Fibroblast of skin of right quadriceps (primary cell): ENCODE results near the gene KHSRP.
"Not testable (repeated sequence)": the region's sequence is repeated elsewhere in the genome, so short reads cannot be mapped to it uniquely, and the experiment has no call there.

Source experiments
- DNase-seq: peaks from one replicate; pipeline ENCODE4 v3.0.0-alpha.2; 2013

KHSRP gene

DNA sequence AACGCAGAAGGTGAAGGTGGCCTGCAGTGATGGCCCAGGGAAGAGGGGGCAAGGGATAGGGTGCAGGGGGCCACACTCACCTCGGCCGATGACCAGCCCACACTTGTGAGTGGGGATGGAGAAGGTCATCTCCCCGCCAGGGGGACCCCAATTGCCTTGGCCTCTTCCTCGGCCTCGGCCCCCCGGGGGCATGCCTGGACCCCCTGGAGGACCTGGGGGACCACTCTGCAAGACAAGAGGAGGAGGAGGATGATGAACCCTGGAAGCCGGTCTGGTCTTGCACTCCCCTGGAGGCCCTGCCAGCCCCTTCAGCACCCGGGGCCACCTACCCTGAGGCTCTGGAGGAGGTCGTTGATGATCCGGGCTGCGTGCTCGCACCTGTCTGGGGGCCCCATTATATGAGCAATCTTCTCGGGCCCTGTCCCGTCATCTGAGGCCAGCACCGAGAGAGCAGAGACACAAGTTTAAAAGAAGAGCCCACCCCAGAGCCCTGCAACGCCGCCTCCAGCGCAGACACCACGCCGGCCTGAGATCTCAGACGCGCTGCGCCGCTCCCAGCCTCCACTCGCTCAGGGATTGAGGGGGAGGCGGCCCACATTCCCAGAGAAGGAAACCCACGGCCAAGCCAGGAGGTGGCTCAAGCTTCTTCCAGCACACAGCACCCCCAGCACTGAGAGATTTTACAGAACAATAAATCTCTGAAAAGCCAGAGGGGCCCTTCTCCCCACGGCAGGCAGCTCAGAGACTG lies 7.8 kb downstream of the KHSRP start:
- DNase-seq, result no peak

DNA sequence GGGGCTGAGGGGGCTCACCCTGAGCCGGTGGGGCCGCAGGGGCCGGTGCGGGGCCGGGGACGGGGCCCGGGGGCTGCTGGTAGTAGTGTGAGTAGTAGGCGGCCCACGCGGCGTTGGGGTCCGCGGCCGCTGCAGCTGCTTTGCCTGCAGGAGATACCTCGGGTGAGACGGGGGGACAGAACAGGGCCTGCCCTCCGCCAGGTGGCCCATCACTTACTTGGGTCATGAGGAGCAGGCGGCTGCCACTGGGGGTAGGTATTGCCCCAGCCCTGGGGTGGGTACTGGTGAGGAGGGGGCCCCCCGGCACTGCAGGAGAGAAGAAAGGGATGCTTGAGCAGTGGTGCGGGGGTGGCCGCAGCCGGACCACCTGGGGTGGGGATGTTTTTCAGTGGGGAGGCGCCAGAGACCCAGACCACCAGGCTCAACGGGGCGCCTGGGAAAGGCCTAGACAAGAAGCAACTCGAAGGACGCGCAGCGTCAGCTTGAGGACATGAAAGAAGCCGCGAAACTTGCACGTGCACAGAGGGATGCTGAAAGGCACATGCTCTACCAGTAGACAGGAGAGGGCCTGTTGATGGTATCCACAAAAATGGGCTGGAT lies 8.9 kb downstream of the KHSRP start:
- no peak for DNase-seq

DNA sequence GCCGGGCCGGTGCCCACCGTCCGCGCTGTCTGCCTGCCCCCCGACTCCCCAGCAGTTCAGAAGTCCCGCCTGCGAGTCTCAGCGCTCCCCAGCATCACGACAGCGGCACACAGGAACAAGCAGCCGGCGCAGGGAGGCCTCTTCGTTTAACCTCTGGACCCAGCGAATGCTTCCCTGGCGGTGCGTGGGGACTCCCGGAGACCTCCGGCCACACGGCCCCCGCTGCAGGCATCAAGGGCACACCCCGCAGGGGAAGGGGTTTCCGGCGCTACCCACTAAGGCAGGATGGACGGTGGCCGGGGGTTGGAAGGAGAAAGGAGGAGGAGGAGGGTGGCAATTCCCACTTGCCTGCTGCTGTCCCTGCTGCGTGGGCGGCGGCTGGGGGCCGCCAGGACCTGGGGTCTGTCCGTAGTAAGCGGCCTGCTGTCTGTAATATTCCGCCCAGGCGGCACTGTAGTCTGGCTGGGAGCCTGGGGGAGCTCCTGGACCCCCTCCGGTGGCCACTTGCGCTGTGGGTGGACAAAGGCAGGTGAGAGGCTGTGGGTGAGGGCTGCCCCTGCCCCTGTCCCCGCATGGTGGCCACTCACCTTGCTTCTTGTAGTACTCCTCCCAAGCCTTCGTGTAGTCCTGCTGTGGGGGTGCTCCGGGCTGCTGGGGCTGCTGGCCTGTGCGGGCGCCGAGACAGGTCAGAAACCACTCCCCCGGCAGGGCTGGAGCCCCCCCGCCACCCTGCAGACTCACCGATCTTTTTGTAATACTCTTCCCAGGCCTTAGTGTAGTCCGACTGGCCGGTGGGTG lies 9.6 kb downstream of the KHSRP start:
- DNase-seq, result no peak

DNA sequence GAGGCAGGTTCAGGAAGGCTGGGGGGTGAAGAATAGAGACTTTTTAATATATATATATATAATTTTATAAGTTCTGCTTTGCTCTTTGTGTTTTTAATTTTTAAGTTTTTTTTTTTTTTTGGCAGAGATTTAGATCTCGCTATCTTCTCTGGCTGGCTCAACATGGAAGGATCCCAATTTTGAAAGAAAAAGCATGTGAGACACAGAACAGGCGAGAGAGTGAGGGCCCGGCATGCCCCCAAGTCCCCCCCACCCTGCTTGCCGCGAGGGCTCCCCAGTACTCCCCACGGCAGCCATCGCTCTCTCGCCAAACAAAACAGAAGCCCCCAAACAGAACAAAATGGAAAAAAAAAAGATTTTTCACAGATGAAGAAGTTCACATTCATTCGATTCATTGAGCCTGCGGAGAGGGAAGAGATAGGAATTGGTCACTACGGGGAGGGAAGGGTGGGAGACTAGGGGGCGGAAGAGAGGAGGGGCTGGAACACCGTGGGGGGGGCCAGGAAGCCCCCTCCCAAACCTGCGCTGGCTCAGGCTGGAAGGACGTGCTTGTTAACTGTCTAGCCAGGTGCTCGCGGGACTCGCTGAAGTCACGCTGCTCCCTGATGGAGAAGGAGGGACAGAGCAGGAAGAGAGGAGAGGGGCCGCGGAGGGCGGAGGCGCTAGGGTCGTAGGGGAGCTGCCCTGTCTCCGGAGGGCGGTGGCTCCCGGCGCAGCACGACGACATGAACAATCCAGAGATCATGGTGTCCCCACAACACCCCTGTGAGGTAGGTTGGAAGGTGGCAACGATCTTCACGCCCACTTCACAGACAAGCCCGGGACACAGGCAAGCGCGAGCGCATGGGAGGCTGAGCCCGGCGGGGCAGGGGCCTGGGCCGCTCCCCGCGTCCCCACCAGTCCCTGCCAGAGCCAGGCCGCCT lies 10.6 kb downstream of the KHSRP start:
- DNase-seq, result no peak

DNA sequence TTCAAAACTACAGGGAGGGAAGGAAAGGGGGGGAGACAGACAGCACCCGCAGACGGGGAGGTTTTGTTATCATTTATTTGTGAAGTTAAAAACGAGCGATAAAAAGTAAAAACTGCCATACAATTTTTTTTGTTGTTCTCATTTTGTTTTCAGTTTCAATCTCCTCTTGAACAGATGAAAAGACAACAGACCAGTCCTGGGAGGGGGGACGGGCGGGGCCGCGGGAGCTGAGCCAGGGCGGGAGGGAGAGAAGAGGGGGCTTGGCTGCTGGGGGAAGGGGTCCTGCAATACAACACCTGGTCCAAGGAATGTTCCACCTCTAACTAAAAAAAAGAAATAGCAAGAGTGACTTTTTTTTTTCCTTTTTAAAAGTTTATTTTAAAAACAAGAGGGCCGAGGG lies 11.3 kb downstream of the KHSRP start:
- DNase-seq, result no peak

DNA sequence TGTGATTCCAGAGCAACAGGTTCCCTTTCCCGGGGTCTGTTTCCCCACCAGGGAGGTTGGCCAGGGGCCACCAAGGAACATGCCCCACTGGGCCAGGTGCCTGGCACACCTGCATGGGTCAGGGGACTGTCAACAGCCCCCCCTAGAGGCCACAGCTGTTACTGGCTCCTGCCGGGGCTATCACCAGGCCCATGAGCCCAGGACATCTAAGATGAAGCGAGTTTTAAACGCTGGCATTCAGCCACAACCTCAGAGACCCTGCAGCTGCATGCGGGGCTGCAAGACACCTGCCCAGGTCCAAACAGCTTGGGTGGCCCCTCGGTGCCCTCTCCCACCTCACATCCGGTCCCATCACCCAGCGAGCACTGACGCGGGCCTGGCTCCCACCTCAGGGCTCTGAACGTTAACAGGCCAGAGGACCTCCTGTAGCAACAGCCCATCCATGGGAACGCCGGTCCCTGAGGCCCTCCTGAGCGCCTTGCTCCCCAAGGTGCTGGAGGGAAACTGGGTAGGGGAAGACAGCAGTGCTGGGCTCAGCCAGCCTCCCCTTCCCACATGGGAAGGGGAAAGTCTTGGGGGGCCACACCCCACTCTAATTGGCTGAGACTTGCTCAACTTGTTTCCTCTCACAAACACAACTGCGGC lies 12.0 kb downstream of the KHSRP start:
- no peak for DNase-seq

DNA sequence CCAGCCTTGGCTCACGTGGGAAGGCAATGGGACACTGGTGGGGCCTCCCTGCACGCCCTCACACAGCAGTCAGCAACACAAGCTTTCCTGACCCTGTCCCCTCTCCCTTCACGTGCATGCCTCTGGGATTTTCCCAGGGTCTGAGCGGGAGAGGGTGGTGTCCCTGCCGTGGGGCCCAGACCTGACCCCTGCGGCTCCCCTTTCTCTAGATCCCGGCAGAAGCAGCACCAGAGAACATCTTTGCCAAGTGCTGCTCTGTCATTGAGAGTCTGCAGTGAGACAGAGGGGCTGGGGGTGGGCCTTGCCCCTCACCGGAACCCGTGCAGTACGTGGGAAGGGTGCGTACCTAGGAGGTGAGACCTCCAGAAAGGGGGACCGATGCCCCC lies 12.6 kb downstream of the KHSRP start:
- DNase-seq, result no peak

DNA sequence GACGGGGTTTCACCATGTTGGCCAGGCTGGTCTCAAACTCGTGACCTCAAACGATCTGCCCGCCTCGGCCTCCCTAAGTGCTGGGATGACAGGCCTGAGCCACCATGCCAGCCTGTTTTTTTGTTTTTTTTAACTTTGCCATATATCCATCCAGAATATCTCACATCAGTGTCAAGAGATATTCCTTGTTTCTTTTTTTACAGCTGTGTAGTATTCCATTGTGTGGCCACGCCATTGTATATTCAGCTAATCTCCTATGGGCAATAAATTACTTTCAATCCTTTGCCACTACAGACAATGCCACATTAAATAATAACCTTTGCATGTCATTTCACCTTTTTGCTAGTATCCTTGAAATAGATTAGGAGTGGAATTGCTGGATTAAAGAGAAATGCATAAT lies 15.3 kb downstream of the KHSRP start:
- no peak for DNase-seq

DNA sequence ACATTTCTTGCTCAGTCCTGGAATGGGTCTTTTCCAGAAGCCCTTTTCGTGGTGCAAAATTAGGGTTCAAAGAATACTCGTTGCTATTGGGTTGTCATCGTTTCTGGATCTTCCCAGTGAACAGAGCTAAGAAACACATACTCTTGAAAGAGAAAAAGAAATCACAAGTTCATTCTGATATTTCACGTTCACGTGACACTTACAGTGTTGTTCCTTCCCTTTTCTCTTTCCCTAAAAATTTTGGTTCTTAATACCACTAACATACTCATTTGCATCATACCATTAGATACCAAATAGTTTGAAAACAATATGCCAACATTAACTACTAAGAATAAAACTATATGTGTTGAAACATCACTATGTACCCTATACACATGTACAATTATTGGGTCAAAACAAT lies 18.2 kb downstream of the KHSRP start:
- no peak for DNase-seq

DNA sequence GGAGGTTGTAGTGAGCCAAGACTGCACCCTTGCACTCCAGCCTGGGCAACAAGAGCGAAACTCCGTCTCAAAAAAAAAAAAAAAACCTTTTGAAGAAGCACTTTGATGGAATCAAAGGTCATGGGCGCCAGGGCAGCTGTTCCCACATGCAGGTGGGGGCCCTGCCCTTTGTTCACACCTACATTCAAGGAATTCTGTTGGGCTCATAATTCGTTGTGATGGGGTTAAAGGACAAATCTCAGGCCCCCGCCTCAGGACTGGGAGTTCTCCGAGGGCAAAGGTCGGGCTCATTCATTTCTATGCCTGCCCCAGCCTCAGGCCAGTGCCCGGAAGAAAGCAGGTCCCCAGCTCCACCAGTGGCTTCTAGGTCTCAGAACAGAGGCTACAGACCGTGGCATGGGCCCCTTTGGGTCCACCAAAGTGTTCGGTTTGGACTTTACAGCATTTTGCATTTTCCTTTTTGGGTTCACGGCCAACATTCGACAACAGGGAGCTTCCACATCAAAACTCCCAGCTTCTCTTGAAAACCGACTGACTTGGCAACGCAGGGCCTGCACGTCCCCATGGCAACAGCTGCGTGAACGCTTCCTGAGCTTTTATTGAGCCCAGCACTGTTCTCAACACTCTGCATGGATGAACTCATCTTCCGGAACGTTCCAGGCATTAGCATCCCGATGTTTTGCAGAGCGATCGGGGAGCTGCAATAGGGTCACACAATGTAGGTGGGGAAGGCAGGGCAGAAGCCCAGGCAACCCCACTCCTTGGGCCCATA lies 21.6 kb downstream of the KHSRP start:
- DNase-seq, result peak; percentile 71

DNA sequence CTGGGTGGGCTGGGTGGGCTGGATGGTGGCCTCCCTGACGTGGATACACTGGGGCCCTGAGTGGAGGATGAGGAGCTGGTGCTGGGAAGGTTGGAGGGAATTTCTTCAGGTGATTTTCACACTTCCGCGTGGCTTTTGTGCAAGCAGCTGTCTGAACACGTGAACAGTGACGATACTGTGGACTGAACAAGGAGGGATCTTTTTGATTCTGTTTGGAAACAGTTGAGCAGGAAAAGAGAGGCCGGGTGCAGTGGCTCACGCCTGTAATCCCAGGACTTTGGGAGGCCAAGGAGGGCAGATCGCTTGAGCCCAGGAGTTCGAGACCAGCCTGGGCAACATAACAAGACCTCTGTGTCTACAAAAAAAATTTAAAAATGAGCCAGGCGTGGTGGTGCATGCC lies 22.6 kb downstream of the KHSRP start:
- no peak for DNase-seq

DNA sequence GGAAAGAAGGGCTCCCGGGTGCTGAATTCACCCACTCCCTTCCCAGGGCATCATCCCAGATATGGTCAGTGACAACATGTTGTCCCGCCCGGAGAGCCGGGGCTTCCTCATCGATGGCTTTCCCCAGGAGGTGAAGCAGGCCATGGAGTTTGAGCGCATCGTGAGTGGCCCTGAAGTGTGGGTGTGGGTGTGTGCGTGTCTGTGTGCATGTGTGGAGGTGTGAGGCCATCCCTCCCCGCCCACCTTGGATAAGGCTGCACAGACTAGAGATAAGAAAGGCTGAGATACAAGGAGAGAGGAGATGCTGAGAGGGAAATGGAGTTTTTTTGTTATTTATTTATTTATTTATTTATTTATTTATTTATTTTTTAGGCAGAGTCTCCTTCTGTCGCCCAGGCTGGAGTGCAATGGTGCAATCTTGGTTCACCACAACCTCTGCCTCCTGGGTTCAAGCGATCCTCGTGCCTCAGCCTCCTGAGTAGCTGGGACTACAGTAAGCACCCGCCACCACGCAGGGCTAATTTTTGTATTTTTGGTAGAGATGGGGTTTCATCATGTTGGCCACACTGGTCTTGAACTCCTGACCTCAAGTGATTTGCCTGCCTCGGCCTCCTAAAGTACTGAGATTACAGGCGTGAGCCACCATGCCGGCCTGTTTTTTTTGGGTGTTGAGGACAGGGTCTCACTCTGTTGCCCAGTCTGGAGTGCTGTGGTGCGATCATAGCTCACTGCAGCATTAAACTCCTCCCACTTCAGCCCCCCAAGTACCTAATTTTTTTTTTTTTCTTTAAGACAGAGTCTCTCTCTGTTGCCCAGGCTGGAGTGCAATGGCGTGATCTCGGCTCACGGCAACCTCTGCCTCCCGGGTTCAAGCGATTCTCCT lies 24.3 kb downstream of the KHSRP start:
- DNase-seq, result not testable (repeated sequence)

DNA sequence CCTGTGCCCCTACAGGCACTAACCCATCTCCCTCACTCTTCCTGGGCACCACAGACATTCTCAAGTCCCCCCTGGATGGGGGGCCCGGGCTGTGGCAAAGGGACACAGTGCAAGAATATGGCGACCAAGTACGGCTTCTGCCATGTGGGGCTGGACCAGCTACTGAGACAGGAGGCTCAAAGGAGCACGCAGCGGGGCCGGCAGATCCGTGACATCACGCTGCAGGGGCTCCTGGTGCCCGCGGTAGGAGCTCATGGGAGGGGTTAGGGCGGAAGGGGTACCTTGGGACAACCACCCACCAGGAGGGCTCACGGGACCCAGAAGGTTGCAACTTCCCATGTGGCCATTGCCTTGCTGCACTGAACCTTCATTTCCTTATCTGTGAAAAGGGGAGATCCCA lies 28.3 kb downstream of the KHSRP start:
- DNase-seq, result no peak

DNA sequence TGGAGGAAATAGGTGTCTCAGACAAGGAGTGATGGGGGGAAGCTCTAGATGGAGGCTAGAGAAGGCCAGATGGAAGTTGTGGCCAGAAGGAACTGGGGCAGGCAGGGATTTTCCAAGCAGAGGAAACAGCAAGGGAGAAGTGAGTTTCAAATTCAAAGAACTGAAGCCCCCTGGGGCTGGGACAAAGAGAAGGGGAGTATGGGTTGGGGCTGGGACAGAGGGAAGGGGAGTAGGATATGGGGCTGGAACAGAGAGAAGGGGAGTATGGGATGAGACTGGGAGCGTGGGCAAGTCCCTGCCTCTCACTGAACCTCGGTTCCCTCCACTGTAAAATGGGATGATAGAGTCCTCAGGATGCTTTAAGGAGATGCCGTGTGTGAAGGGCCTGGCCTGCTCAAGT lies 29.8 kb downstream of the KHSRP start:
- DNase-seq, result no peak

DNA sequence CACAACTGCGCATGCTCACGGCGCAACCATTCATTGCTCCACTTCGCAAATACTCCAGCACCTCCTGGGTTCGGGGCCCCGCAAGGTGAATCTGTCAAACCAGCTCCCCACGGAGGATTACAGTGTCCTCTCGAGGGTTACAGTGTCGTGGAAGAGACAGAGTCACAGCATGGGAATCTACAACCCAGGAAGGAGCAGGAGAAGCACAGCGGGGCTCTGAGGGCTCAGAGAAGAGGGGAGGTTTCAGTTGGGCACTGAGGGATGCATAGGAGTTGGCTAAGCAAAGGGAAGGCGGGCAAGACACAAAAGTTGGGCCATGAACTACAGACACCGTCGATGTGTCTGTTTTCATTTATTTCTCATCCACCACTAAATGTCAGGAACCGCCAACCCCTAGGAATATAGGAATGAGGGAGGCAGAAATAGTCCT lies 30.6 kb downstream of the KHSRP start:
- DNase-seq, result no peak

DNA sequence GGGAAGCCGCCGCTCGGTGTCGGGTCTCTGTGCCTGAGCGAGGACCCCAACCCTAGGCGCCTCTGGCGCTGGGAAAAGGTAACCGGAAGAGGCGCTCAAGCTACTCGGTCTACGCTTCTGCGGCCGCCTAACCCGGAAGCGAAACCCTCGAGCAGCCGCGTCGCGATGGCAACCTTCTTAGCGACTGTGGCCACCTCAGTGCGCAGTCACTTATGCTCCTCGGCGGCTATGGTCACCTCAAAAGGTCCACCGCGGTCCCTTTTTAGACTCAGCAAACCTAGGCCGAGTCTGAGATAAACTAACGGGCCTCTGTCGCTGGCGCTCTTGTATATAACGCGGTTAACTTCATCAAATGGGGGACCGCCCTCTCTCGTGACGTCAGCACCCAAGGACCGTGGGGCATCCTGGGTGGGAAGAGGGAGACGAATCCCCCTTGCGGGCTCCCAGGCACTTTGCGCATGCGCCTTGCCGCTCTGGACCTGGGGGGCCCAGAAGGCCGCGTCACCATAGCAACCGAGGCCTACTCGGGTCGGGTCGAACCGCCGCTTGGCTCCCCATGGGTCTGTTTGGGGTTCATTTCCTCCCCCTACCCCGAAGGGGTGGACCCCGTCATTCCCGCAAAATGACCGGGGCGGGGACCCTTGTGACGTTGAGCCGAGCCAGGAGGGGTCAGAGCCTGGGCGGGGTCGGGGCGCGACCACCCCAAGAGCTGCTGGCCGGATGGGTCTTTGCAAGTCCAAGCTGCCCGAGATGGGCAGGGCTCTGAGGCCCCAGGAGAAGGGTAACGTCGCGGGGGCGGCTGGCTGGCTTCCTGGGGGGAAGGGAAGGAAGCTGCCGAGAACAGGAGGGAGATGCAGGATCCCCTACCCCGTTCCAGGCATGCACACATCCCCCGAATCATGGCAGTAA lies 31.3 kb downstream of the KHSRP start, which contains the start of gene GTF2F1:
GTF2F1 (minus strand) TSS at position 91 of the 909 bp plus-strand sequence. CDS start 169 bp downstream, outside the sequence.
- DNase-seq, result peak; percentile 97

DNA sequence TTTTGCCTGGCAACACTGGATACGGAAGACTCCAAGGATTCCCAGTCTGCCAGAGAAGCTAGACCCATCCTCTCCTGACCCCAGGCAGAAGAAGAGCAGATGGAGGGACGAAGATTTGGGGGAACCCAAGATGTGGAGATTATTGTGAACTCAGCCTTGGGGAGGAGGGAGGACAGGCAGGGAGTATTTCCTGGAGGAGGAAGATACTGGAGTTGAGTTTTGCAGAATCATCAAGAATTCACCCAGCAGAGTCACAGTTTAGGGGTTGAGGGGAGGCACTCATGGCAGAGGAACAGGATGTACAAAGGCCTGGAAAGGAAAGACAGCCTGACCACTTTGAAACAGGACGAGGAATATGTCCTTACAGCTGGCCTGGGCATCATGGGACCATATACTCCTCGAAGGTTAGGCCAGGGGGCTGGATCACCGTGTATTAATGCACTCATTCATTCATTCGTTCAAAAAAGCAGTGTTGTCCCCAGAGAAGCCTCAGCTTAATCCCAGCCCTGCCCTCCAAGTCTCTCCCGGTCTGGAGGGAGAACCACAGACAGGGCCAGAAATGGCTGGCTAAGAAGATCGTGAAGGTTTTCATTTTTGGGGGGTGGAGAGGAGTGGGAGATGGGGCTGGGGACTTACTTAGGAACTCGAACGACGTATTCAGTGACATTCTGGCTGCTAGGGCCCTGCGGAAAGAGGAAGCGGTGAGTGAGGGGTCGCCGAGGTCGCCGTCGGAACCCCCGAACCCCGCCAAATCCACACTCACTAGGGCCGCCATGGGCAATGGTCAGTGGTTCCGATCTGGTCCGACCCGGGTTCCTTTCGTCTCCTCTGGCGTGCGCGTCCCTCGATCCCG lies 32.2 kb downstream of the KHSRP start:
- DNase-seq, result no peak

DNA sequence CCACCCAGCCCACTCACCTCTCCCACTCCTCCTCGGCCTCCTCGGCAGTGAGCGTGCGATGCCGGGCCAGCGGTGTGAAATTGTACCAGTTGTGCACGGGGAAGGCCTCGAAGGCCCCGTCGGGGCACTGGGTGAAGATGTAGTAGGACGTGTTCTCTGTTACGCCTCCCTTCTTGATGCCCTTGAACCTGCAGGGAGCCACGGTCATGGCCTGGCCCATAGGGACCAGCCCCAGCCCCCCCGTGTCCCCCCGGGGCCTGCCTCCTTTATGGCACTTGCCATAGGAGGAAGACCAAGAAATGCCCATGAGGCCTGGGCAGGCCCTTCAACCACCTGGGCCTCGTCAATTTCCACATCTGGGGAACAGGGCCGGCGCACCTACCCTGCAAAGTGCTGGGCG lies 37.2 kb downstream of the KHSRP start:
- DNase-seq, result no peak
